Vagina (tissue), 2 donors: ENCODE data around the gene PBX1.

Experiments
- POLR2A ChIP-seq, 2 donors: fragments of 450-650 bp; IDR thresholded peaks; one replicate each; pipeline ENCODE4 v1.6.1; 2017; ENCODE audit warnings: antibody characterized with exemption in 2 of 2, mild to moderate bottlenecking in 2 of 2, moderate library complexity in 2 of 2
- TF ChIP-seq, protein P1 (sequence below), 3 experiments: fragments of 450-650 bp in 2 of 3; fragments of 200-600 bp in 1 of 3; sonication (generic) in 1 of 3; IDR thresholded peaks; one replicate each; pipeline ENCODE4 v1.5.1; 2017 to 2019; ENCODE audit warnings: antibody characterized with exemption in 3 of 3, mild to moderate bottlenecking in 2 of 3, moderate library complexity in 2 of 3

DNA sequence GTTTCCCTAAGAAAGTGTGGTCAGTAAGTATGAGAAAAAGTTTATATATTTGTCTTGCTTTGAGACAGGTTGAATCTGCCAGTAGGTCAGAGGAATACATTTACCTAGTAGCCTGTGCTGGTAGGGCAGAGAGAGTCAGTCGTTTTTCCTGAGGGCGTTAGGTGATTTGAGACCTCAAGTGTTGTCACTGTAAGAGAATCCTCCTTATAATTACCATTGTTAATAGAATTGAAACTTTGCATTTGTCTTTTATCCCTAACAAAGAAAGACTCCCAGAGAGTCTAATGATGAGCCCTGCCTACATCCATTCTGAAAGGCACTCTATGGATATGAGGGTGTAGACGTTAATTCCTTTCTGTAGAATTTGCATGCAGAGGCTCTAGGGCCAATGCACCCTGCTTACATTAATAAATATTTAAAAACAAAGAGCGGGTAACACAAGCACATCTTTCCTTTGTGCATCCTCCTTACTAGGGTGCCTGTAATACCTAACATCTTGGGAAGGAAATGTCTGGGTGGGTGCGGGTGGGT is 16.4 kb downstream of the PBX1 start:
- no peak for TF ChIP-seq POLR2A (IDR thresholded peaks at IDR 0.05)
- TF ChIP-seq, protein P1, sequence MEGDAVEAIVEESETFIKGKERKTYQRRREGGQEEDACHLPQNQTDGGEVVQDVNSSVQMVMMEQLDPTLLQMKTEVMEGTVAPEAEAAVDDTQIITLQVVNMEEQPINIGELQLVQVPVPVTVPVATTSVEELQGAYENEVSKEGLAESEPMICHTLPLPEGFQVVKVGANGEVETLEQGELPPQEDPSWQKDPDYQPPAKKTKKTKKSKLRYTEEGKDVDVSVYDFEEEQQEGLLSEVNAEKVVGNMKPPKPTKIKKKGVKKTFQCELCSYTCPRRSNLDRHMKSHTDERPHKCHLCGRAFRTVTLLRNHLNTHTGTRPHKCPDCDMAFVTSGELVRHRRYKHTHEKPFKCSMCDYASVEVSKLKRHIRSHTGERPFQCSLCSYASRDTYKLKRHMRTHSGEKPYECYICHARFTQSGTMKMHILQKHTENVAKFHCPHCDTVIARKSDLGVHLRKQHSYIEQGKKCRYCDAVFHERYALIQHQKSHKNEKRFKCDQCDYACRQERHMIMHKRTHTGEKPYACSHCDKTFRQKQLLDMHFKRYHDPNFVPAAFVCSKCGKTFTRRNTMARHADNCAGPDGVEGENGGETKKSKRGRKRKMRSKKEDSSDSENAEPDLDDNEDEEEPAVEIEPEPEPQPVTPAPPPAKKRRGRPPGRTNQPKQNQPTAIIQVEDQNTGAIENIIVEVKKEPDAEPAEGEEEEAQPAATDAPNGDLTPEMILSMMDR (IDR thresholded peaks at IDR 0.05) = no peak
